Lung (tissue), 13 donors: ENCODE measurements around the gene ALG8. TPM values are rescaled to one million over a fixed set of nuclear protein-coding genes. Genes with fewer than 3 reads are reported as not detected.

Experiments
- ATAC-seq: fragments of 200-7000 bp; cut with Tn5 transposase; one replicate; pipeline ENCODE4 v1.9.1; 2020; ENCODE audit warnings: moderate number of reproducible peaks; ENCODE audit not compliant: insufficient read depth, low FRiP score
- DNase-seq, 3 donors: peaks; one replicate each; pipeline ENCODE4 v3.0.0-alpha.2; 2013 to 2017
- H3K27ac ChIP-seq, 2 donors: one replicate each; pipeline ENCODE4 v1.5.1; 2013; ENCODE audit warnings: mild to moderate bottlenecking in 2 of 2, moderate library complexity in 2 of 2, control low read depth in 1 of 2, inconsistent platforms in 1 of 2, low read depth in 1 of 2, low read length in 1 of 2
- H3K27me3 ChIP-seq, 3 donors: one replicate each; pipeline ENCODE4 v1.5.1; 2013; ENCODE audit warnings: low read length in 2 of 3; ENCODE audit not compliant: control insufficient read depth in 3 of 3, insufficient read depth in 3 of 3
- H3K36me3 ChIP-seq, 4 donors: one replicate each; pipeline ENCODE4 v1.5.1; 2013; ENCODE audit warnings: low read length in 4 of 4, mild to moderate bottlenecking in 1 of 4, moderate library complexity in 1 of 4; ENCODE audit not compliant: control insufficient read depth in 4 of 4, insufficient read depth in 4 of 4
- H3K4me1 ChIP-seq, 5 donors: one replicate each; pipeline ENCODE4 v1.5.1; 2013; ENCODE audit warnings: low read length in 5 of 5, mild to moderate bottlenecking in 2 of 5, moderate library complexity in 1 of 5; ENCODE audit not compliant: control insufficient read depth in 5 of 5, insufficient read depth in 5 of 5
- H3K4me3 ChIP-seq: one replicate; pipeline ENCODE4 v1.5.1; 2013; ENCODE audit warnings: mild to moderate bottlenecking, control low read depth, moderate library complexity
- H3K9ac ChIP-seq, 2 donors: one replicate each; pipeline ENCODE4 v1.5.1; 2013; ENCODE audit warnings: low read length in 2 of 2, control low read depth in 1 of 2; ENCODE audit not compliant: insufficient read depth in 1 of 2
- H3K9me3 ChIP-seq, 4 donors: one replicate each; pipeline ENCODE4 v1.5.1; 2013; ENCODE audit warnings: low read length in 3 of 4, mild to moderate bottlenecking in 1 of 4, moderate library complexity in 1 of 4; ENCODE audit not compliant: control insufficient read depth in 4 of 4, insufficient read depth in 3 of 4
- WGBS, 2 donors: extraction: QIAGEN DNeasy Blood & Tissue Kit; methylation state at CpG; one replicate each; pipeline ENCODE4 v1.1.7; 2013; 5-methylcytosine and 5-hydroxymethylcytosine counted together
- polyA plus RNA-seq, 2 donors: library from polyadenylated mRNA; stranded (reverse); fragments of 200-250 nt; gene quantifications; one replicate each; pipeline ENCODE4 v1.2.1, GENCODE V29; 2013
- small RNA-seq: library from RNA; depleted of rRNA; stranded (forward); fragments of <200 nt; gene quantifications from one replicate; pipeline ENCODE3, GENCODE V24; 2014; ENCODE audit warnings: low replicate concordance
- total RNA-seq, 2 donors: library from RNA; depleted of rRNA in 1 of 2; stranded (reverse); fragments of >200 nt in 1 of 2; gene quantifications; one replicate each; pipeline ENCODE4 v1.2.1, GENCODE V29; 2014 to 2021
- TF ChIP-seq, protein P1 (sequence below): IDR thresholded peaks from 2 replicates; pipeline ENCODE4 v1.5.1; 2012; ENCODE audit warnings: mild to moderate bottlenecking; ENCODE audit errors: control extremely low read depth, extremely low read depth
- donor health status: control.
- donor health status: control.
- donor health status: Bipolar disorder and iron deficiency.
- donor health status: healthy.
- donor health status: DM: yes; HTN: yes; CAD: no.

Gene ALG8
- total and polyA plus RNA-seq, 4 donors: 25.1 to 62.8 (median 35.5) TPM

DNA sequence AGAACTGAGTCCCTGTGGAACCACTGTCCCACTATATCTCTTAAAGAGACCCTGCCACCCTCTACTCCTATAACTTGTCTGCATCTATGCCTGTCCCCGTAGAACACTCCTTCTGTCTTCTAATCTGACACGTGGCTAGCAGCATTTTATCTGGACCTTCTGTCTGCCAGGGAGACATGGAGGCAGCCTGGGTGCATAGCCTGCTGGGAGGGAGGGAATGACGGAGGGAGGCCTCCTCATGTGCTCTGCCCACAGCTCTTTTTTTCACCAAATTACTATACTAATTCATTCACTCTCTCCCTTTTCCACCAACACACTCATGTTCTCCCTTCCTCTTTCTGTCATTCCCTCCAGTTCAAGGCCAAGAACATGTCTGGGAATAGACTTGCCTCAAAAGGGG lies 83.3 kb downstream of the ALG8 start:
- Histone ChIP-seq H3K27ac (no peak overlapping the region), H3K27me3 (no peaks in the 10 kb centered on the region), H3K36me3 (no peaks in the 10 kb centered on the region), H3K9ac (no peak overlapping the region), H3K9me3 (no peaks in the 10 kb centered on the region), H3K4me1 (peaks cover 0 to 2% (median 0%) of the 10 kb centered on the region in 5 donors), H3K4me3 (no peak overlapping the region)
- ATAC-seq (no peak), DNase-seq (no peak)
- WGBS, 2 donors: 82 to 92% methylated on average over 3 of the region's 3 CpGs
- TF ChIP-seq, protein P1, sequence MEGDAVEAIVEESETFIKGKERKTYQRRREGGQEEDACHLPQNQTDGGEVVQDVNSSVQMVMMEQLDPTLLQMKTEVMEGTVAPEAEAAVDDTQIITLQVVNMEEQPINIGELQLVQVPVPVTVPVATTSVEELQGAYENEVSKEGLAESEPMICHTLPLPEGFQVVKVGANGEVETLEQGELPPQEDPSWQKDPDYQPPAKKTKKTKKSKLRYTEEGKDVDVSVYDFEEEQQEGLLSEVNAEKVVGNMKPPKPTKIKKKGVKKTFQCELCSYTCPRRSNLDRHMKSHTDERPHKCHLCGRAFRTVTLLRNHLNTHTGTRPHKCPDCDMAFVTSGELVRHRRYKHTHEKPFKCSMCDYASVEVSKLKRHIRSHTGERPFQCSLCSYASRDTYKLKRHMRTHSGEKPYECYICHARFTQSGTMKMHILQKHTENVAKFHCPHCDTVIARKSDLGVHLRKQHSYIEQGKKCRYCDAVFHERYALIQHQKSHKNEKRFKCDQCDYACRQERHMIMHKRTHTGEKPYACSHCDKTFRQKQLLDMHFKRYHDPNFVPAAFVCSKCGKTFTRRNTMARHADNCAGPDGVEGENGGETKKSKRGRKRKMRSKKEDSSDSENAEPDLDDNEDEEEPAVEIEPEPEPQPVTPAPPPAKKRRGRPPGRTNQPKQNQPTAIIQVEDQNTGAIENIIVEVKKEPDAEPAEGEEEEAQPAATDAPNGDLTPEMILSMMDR: no peak

DNA sequence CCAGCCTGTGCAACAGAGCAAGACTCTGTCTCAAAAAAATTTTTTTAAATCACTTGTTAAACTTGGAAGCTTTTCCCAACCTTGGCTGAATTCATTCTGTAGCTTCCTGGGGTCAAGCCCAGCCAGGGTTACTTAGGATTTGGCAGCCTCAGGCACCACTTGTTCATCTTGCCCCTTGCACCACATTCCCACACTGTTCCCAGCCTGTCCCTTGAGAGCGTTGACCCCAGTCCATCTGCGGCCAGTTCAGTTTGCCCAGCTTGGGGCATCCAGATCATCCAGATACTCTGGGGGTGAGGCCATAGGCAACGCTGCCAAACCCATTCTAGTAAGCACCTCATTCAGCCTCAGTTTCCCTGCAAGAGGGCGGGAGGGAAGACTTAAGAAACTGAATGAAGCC lies 84.5 kb downstream of the ALG8 start:
- TF ChIP-seq, protein P1: no peak
- WGBS, 2 donors: 90 to 95% methylated on average over 4 of the region's 4 CpGs

DNA sequence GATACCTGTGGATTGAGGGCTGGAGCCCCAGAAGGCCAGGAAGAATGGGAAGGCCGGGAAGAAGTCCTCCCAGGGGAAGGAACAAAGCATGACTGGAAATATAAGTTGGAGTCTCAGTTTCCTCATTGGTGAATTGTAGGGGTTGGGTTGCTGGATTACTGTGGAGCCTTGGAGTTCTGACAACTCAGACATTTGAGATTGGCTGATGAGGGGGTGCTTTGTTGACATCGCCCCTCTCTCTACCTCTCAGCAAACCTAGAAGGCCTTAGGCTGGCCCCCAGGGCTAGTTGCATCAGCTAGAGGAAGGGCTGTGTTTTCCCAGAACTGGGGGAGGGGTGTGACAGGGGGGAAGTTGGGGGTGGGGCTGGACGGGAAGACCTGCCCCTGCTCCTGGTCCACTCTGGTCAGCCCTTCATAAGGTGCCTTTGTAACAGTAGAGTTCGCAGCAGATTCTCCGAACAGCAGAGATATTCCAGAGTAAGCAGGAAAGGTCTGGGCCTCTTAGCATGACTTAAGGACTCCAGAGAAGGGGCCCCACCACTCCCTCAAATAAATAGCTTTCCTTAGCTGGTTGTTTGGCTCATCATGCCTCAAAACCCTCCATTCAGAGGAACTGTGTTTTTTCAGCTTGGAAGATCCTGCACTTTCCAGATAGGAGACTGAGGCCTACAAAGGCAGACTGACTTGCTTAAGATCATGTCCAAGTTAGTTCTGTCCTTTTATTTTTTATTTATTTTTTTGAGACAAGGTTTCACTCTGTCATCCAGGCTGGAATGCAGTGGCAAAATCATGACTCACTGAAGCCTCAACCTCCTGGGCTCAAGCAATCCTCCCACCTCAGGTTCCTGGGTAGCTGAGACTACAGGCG lies 88.2 kb downstream of the ALG8 start:
- no peak overlapping the region for H3K9ac ChIP-seq
- DNase-seq (no peak), ATAC-seq (no peak)

More for the DNA sequence above, 84.5 kb downstream of the ALG8 start:
- H3K9me3 ChIP-seq: no peaks in the 10 kb centered on the region
- no peaks in the 10 kb centered on the region for H3K36me3 ChIP-seq
- DNase-seq: no peak
- H3K27me3 ChIP-seq: no peaks in the 10 kb centered on the region
- H3K4me1 ChIP-seq: no peaks in the 10 kb centered on the region
- no peak overlapping the region for H3K4me3 ChIP-seq
- no peak overlapping the region for H3K9ac ChIP-seq
- no peak overlapping the region for H3K27ac ChIP-seq
- no peak for ATAC-seq

More for the DNA sequence above, 88.2 kb downstream of the ALG8 start:
- no peak overlapping the region for H3K27ac ChIP-seq
- H3K4me1 ChIP-seq: peaks cover 0 to 4% (median 2%) of the 10 kb centered on the region in 5 donors
- no peaks in the 10 kb centered on the region for H3K36me3 ChIP-seq
- H3K4me3 ChIP-seq: no peak overlapping the region
- TF ChIP-seq, protein P1: no peak
- WGBS, 2 donors: 75 to 77% methylated on average over 6 of the region's 6 CpGs
- no peaks in the 10 kb centered on the region for H3K9me3 ChIP-seq
- H3K27me3 ChIP-seq: no peaks in the 10 kb centered on the region

Small RNA genes lying within 50 kb of the gene (small RNA-seq; reads per million reads assigned to genes)
- not detected for gene RNU6-126P

Other genes starting within 250 kb of the ALG8 start
- 10 to 100 TPM; 29.3 to 56.2 TPM for gene INTS4, start 145.0 kb downstream of the ALG8 start, total RNA-seq
- gene INTS4, start 145.0 kb downstream of the ALG8 start, polyA plus RNA-seq: 10 to 100 TPM; 15.8 to 16.4 TPM
- 10 to 100 TPM in 1 of 2 donors, 1 to 10 TPM in 1; 6.4 to 21.3 TPM for gene KCTD14, start 116.3 kb downstream of the ALG8 start, total RNA-seq
- gene KCTD14, start 116.3 kb downstream of the ALG8 start, polyA plus RNA-seq: 10 to 100 TPM; 14.8 to 24.0 TPM
- gene THRSP, start 75.8 kb downstream of the ALG8 start, total RNA-seq: not detected
- gene THRSP, start 75.8 kb downstream of the ALG8 start, polyA plus RNA-seq: under 1 TPM; 0.03 to 0.12 TPM
- 100 to 1,000 TPM in 1 of 2 donors, 10 to 100 TPM in 1; 55.7 to 190 TPM for gene NDUFC2, start 59.8 kb downstream of the ALG8 start, total RNA-seq
- 100 to 1,000 TPM; 160 to 182 TPM for gene NDUFC2, start 59.8 kb downstream of the ALG8 start, polyA plus RNA-seq
- 10 to 100 TPM in 1 of 2 donors, 1 to 10 TPM in 1; 8.9 to 10.8 TPM for gene KCTD21, start 49.0 kb upstream of the ALG8 start, total RNA-seq
- gene KCTD21, start 49.0 kb upstream of the ALG8 start, polyA plus RNA-seq: 1 to 10 TPM; 4.1 to 6.1 TPM
- gene USP35, start 49.3 kb upstream of the ALG8 start, total RNA-seq: 1 to 10 TPM; 4.9 to 9.6 TPM
- gene USP35, start 49.3 kb upstream of the ALG8 start, polyA plus RNA-seq: 1 to 10 TPM; 4.9 to 6.2 TPM